Measurements from ENCODE around the gene TOP1. TPM values are rescaled to one million over a fixed set of nuclear protein-coding genes. Genes with fewer than 3 reads are reported as not detected.

Gene TOP1
- polyA plus RNA-seq, 4 donors = 109 to 129 (median 119) TPM

DNA sequence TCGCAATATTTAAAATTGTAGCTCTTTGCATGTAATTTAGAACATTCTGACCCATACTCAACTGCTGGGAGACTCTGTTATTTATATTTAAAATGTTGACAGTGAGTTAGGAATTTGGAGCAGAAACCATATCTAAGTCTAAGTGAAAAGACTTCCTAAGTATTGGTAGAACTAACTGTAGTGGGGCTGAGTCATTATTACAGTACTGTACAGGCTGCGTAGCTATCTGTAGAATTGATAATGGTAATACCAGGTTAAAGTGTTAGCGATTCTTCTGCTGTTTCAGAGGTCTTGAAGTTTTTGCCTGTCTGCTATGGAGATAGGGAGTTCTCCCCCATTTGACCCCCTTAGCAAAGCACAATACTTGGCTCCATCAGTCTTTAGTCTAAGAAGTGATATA lies 3.6 kb downstream of the TOP1 start:
- DNase-seq (ENCODE audit: low read depth in 4 of 4, low spot score in 3 of 4) = no peak

- no peak for DNase-seq (ENCODE audit: low read depth in 4 of 4, low spot score in 3 of 4)
Measured at GRCh38 chr20:41034239-41034638, 5.6 kb downstream of the TOP1 start.

DNA sequence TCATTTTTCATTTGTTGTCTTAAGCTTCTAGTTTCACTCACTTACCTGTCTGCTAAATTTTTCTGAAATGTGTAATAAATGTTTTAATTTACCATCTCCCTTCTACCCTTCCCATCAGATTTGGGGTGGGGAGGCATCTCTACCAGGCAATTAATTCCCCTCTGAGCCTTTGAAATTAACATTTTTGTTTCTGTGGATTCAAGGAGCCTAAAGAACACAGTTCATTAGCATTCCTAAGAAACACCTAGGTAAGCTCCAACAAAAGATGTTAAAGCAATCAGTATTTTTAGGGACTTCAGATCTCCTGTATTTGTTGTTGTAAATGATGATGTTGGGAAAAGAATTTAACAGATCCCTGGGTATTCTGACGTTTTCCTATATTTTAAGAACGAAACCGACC lies 6.6 kb downstream of the TOP1 start:
- no peak for DNase-seq (ENCODE audit: low read depth in 4 of 4, low spot score in 3 of 4)

- DNase-seq (ENCODE audit: low read depth in 4 of 4, low spot score in 3 of 4) = no peak
Measured at GRCh38 chr20:41037179-41037578, 8.6 kb downstream of the TOP1 start.

DNA sequence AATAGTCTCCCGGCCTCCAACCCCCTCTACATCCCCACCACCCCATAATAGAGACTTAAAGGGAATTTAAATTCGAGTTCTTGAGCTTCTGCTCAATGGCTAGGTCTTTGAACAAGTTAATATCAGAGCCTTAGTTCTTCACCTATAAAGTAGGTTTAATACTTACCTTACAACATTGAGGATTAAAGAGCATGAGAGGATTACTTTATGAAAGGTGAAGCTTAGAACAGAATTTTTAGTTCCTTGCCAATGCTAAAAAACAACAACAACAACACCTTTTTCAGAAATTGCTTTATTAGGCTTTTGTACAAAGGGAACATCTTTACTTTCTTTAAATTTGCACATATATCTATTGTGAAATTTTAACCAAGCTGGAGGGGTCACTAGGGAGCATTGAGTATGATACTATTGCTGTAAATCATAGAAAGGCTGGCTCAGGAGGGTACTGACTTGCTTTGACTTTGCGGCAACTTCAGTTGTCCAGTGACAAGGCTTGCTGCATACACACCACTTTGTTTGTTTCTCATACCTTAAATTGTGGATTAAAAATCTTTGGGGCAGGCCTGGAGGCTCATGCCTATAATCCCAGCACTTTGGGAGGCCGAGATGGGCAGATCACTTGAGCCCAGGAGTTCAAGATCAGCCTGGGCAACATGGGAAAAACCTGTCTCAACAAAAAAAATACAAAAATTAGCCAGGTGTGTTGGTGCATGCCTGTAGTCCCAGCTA lies 9.7 kb downstream of the TOP1 start:
- DNase-seq (ENCODE audit: low read depth in 4 of 4, low spot score in 3 of 4) = no peak

- DNase-seq (ENCODE audit: low read depth in 4 of 4, low spot score in 3 of 4) = no peak
Measured at GRCh38 chr20:41038878-41039404, 10.3 kb downstream of the TOP1 start.

GRCh38 chr20:41040855-41041254 lies 12.2 kb downstream of the TOP1 start:
- DNase-seq (ENCODE audit: low read depth in 4 of 4, low spot score in 3 of 4) = no peak

DNA sequence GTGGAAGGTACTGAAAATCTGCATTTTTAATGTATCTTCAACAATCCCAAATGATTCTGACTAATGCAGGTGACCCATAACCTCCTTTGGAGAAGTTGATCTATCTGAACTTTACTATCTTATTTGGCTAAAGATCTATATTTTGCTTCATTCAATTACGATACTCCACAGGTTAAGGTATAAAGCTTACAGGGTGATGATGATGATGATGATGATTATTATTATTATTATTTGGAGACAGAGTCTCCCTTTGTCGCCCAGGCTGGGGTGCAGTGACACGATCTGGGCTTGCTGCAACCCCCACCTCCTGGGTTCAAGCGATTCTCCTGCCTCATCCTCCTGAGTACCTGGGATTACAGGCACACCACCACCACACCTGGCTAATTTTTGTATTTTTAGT lies 13.1 kb downstream of the TOP1 start:
- DNase-seq (ENCODE audit: low read depth in 4 of 4, low spot score in 3 of 4) = no peak

- no peak for DNase-seq (ENCODE audit: low read depth in 4 of 4, low spot score in 3 of 4)
Measured at GRCh38 chr20:41044409-41045062, 15.9 kb downstream of the TOP1 start.

DNA sequence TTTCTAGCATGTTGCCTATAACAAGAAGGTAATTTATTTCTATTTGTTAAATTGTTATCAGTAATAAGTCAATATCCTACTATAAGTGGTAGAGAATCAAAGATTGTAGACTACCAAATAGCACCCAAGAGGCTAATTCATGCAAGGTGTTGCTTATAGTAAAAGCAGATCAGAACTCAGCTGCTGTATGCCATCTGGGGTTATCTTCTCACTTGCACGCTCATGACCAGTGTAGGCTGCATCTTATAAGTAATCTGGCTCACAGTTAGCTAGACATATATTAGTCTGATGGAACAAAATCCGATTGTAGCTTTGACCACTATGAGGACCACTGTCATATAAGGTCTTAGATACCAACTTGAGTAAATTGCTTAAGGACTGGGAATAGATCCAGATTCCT lies 17.0 kb downstream of the TOP1 start:
- no peak for DNase-seq (ENCODE audit: low read depth in 4 of 4, low spot score in 3 of 4)

- no peak for DNase-seq (ENCODE audit: low read depth in 4 of 4, low spot score in 3 of 4)
Measured at GRCh38 chr20:41046716-41047115, 18.1 kb downstream of the TOP1 start.

DNA sequence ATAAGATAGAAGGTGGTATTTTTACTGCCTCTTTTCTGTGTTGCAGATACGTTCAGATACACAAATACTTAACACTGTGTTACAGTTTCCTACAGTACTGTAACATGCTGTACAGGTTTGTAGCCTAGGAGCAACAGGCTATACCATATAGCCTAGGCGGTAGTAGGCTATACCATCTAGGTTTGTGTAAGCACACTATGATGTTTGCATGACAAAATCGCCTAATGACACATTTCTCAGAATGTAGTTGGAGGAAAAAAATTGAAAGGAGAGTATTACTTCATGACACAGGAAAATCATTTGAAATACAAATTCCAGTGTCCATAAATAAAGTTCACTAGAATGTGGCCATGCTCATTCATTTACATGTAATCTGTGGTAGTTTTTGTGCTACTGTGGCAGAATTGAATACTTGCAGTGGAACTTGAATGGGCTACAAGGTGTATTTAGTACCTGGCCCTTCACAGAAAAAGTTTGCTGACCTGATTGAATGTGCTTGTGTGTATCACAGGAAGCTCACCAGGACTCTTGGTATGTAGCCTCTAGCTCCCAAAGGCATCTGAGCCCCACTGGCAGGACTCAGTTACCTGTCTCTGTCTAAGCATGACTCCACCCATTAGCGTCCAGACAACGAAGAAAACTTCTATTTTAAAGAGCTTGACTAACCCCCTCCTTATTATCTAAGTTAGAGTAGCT lies 18.8 kb downstream of the TOP1 start:
- DNase-seq (ENCODE audit: low read depth in 4 of 4, low spot score in 3 of 4) = no peak

- no peak for DNase-seq (ENCODE audit: low read depth in 4 of 4, low spot score in 3 of 4)
Measured at GRCh38 chr20:41047975-41048305, 19.3 kb downstream of the TOP1 start.

DNA sequence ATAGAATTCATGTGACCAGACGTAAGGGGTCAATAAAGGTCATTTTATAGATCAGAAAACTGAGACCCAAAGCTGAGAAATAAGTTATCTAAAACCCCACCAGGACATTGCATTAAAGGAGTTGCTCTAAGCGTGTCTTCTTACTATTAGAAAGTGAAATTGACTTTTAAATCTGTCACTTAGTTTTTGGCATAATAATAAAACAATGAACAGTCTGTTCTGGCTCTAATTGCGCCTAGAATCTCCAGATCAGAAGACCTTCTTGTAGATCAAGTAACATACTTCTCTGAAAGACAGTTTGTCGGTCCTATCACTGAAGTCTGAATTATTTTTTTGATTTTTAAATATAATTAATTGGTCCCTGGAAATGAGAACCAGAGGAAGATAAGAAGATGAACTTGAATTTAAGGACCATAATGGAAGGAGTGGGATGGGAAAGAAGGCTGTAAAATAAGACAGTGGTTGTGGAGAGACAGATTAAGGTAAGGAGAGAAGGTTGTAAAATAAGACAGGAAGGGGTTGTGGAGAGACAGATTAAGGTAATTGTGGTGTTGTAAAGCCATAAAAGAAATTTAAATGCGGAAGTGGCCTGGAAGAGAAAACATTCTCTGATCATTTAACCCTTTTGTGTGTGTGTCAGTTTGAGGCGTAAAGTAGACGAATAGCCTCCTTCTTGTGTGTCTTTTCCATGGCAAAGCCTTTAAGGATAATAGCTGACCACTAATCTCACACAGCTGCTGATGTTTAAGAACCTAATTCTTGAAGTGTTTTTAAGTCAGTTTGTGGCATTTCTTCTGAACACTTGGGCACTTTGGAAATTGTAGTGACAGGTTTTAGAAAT lies 20.1 kb downstream of the TOP1 start:
- no peak for DNase-seq (ENCODE audit: low read depth in 4 of 4, low spot score in 3 of 4)

GRCh38 chr20:41049451-41049850 lies 20.8 kb downstream of the TOP1 start:
- DNase-seq (ENCODE audit: low read depth in 4 of 4, low spot score in 3 of 4) = no peak

DNA sequence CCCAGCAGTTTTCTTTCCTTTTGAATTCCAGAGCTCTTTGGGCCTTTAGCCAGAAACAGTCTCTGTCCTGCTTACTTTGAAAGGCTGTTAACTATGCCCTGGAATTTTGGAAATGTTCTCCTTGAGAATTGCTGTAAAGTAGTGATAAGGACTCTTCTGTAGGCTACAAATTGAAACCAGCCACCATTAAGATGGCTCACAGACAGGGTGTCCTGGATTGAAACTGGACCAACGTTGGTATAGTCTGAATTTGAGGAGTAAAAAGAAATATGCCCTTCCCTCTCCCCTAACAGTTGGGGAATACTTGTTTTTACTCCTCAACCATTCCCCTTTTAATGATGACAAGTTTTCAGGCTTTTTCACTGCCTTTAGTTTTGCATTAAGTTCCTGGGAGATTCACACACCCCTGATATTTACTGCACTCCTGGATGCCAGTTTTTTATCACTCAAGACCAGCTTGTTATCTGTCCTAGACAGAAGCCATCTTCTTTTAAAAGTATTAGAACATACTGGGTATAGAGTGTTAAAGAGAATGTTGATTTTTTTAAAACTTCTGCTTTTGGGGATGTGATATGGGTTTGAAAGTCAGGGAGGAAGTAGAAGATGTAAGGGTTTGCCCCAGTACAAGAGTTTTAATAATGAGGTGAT lies 21.9 kb downstream of the TOP1 start:
- DNase-seq (ENCODE audit: low read depth in 4 of 4, low spot score in 3 of 4) = no peak

GRCh38 chr20:41051009-41051825 lies 22.6 kb downstream of the TOP1 start:
- no peak for DNase-seq (ENCODE audit: low read depth in 4 of 4, low spot score in 3 of 4)

DNA sequence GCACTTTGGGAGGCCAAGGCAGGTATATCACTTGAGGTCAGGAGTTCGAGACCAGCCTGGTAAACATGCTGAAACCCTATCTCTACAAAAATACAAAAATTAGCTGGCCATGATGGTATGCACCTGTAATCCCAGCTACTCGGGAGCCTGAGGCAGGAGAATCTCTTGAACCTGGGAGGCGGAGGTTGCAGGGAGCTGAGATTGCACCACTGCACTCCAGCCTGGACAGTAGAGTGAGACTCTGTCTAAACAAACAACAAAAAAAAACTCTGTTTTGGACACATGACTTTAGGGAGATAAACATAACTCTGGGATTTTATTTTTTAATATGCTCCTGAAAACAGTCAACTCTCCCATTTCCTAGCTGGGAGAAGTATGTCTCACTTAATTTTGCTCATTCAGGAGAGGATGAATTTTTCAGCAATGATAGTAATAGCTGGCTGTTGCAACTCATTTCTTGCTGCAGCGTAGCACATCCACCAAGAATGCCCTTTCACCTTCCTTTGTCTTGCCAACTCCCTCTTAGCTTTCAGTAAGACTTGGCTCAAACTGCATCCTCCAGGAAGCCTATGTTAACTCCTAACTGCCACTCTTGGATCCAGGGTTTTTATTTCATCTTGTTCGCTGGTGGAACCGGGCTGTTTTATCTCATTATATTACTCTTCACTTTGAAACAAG lies 24.3 kb downstream of the TOP1 start:
- DNase-seq (ENCODE audit: low read depth in 4 of 4, low spot score in 3 of 4) = no peak

Measured in right renal pelvis (tissue), 4 donors.